ENCODE measurements around the gene PCK1.

GRCh38 chr20:57514273-57514751, 46.6 kb upstream of the PCK1 start:
- TF ChIP-seq REST (IDR thresholded peaks at IDR 0.05; ENCODE audit: insufficient read depth in 1 of 2, low read depth in 2 of 2, low read length in 1 of 2) (no peak), CTCF (IDR thresholded peaks at IDR 0.05) (peak; percentile 84), POLR2AphosphoS5 (IDR thresholded peaks at IDR 0.05; ENCODE audit: low read depth, low read length) (no peak)

Data from Panc1 (cell line).